Trophoblast cell (in vitro differentiated cells and primary cell): ENCODE data around the gene CCNI.
"Not testable (repeated sequence)": the region's sequence is repeated elsewhere in the genome, so short reads cannot be mapped to it uniquely, and the experiment has no call there.

ENCODE experiments used
- DNase-seq, 2 donors: peaks; one replicate each; pipeline ENCODE4 v3.0.0-alpha.2; 2016
- H2AFZ ChIP-seq: 2 replicates; pipeline ENCODE4 v1.6.1; 2013; ENCODE audit warnings: low read length, moderate library complexity, mild to moderate bottlenecking; ENCODE audit not compliant: insufficient read depth, poor library complexity
- H2AK5ac ChIP-seq: 2 replicates; pipeline ENCODE4 v1.6.1; 2013; ENCODE audit warnings: mild to moderate bottlenecking, low read length
- H2BK120ac ChIP-seq: 2 replicates; pipeline ENCODE4 v1.6.1; 2013; ENCODE audit warnings: low read length, mild to moderate bottlenecking, moderate library complexity; ENCODE audit not compliant: insufficient read depth, poor library complexity
- H2BK12ac ChIP-seq: 2 replicates; pipeline ENCODE4 v1.6.1; 2013; ENCODE audit warnings: mild to moderate bottlenecking, low read length, moderate library complexity
- H2BK5ac ChIP-seq: 2 replicates; pipeline ENCODE4 v1.6.1; 2013; ENCODE audit warnings: low read length, low read depth, moderate library complexity, mild to moderate bottlenecking; ENCODE audit not compliant: poor library complexity
- H3K14ac ChIP-seq: 2 replicates; pipeline ENCODE4 v1.6.1; 2013; ENCODE audit warnings: mild to moderate bottlenecking, low read length
- H3K18ac ChIP-seq: 2 replicates; pipeline ENCODE4 v1.6.1; 2013; ENCODE audit warnings: mild to moderate bottlenecking, low read length
- H3K23ac ChIP-seq: 2 replicates; pipeline ENCODE4 v1.6.1; 2013; ENCODE audit warnings: low read length
- H3K27ac ChIP-seq: 2 replicates; pipeline ENCODE4 v1.5.1; 2013; ENCODE audit warnings: low read depth, mild to moderate bottlenecking, inconsistent platforms, low read length, moderate library complexity
- H3K27me3 ChIP-seq: 2 replicates; pipeline ENCODE4 v1.6.1; 2013; ENCODE audit warnings: inconsistent platforms, mild to moderate bottlenecking, low read length, moderate library complexity; ENCODE audit not compliant: insufficient read depth
- H3K36me3 ChIP-seq, 2 experiments: 1 replicate in 1 of 2; 2 replicates in 1 of 2; pipeline ENCODE4 v1.6.1; 2013; ENCODE audit warnings: low read length in 2 of 2, mild to moderate bottlenecking in 2 of 2, moderate library complexity in 1 of 2; ENCODE audit not compliant: insufficient read depth in 2 of 2, control insufficient read depth in 1 of 2
- H3K4ac ChIP-seq: 2 replicates; pipeline ENCODE4 v1.6.1; 2013; ENCODE audit warnings: low read depth, mild to moderate bottlenecking, low read length, moderate library complexity
- H3K4me1 ChIP-seq, 2 experiments: 1 replicate in 1 of 2; 2 replicates in 1 of 2; pipeline ENCODE4 v1.6.1; 2013; ENCODE audit warnings: low read length in 2 of 2, mild to moderate bottlenecking in 2 of 2, moderate library complexity in 1 of 2; ENCODE audit not compliant: insufficient read depth in 2 of 2, control insufficient read depth in 1 of 2
- H3K4me2 ChIP-seq: 2 replicates; pipeline ENCODE4 v1.6.1; 2013; ENCODE audit warnings: inconsistent platforms, mild to moderate bottlenecking, low read length, moderate library complexity
- H3K4me3 ChIP-seq: 2 replicates; pipeline ENCODE4 v1.5.1; 2013; ENCODE audit warnings: mild to moderate bottlenecking, low read depth, low read length, inconsistent platforms
- H3K79me1 ChIP-seq: one replicate; pipeline ENCODE4 v1.6.1; 2013; ENCODE audit warnings: low read length
- H3K79me2 ChIP-seq: 2 replicates; pipeline ENCODE4 v1.6.1; 2013; ENCODE audit warnings: low read length, mild to moderate bottlenecking; ENCODE audit not compliant: control insufficient read depth, insufficient read depth, poor library complexity
- H3K9ac ChIP-seq: 2 replicates; pipeline ENCODE4 v1.6.1; 2013; ENCODE audit warnings: mild to moderate bottlenecking, low read length
- H3K9me3 ChIP-seq: 2 replicates; pipeline ENCODE4 v1.6.1; 2013; ENCODE audit warnings: low read depth, mild to moderate bottlenecking, control low read depth, inconsistent platforms, low read length; ENCODE audit not compliant: insufficient read depth
- H4K12ac ChIP-seq: 2 replicates; pipeline ENCODE4 v1.6.1; 2013; ENCODE audit warnings: low read depth, mild to moderate bottlenecking, low read length, moderate library complexity
- H4K8ac ChIP-seq: 2 replicates; pipeline ENCODE4 v1.6.1; 2013; ENCODE audit warnings: low read depth, mild to moderate bottlenecking, low read length, moderate library complexity
- H4K91ac ChIP-seq: one replicate; pipeline ENCODE4 v1.6.1; 2013; ENCODE audit warnings: low read depth, mild to moderate bottlenecking, low read length, moderate library complexity
- WGBS: extraction: QIAGEN DNeasy Blood & Tissue Kit; methylation state at CpG from one replicate; pipeline ENCODE4 v1.1.7; 2013; ENCODE audit warnings: missing lambda C conversion rate; ENCODE audit not compliant: insufficient read length, insufficient coverage; ENCODE audit errors: extremely low coverage; 5-methylcytosine and 5-hydroxymethylcytosine counted together

CCNI gene

DNA sequence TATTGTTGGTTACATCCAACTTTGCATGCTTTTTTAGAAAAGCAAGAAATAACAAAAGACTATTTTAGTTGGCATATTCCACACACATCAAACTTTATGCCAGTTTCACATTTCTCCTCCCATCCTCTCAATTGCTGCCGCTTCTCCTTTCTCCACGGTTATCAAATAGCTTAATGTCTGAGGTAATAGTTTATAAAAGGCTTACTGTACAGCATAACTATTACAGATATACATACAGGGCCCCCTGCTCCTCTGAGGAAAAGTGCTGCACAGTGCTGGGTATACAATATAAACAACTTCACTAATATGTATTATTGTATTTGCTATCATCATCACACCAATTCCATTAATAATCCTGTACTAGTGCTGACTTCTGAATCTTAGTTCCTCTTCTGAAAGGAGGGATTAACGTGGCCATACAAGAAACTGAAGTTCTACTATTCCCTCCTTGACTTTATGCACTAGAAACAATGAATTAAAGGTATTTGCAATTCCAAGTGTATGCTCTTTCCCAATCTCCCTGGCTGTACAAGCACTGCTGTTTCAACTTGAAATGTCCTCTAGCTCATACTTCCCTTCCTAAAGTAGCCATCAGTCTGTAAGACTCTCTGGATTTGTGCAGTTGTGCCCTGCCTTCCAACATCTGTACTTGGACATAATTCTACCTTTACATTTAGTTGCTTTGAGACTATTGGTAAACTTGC is 2.5 kb downstream of the CCNI start:
- no peak overlapping the region for H4K12ac ChIP-seq
- no peak overlapping the region for H2AFZ ChIP-seq
- no peak overlapping the region for H4K91ac ChIP-seq
- H2BK5ac ChIP-seq, result no peak overlapping the region
- no peak overlapping the region for H3K14ac ChIP-seq
- no CpG with 5 or more reads among the region's 3 CpGs for WGBS
- H3K27me3 ChIP-seq, result no peaks in the 10 kb centered on the region
- H2BK120ac ChIP-seq, result no peak overlapping the region
- peaks cover 0 to 2% of the 10 kb centered on the region in 2 experiments for H3K4me1 ChIP-seq
- H3K79me1 ChIP-seq, result peaks cover 13% of the 10 kb centered on the region
- no peak overlapping the region for H3K9ac ChIP-seq
- H2AK5ac ChIP-seq, result no peak overlapping the region
- no peak overlapping the region for H4K8ac ChIP-seq
- H3K4me3 ChIP-seq, result no peak overlapping the region
- DNase-seq, result peak in 1 of 2 donors; percentile 45
- peaks cover 0 to 5% of the 10 kb centered on the region in 2 experiments for H3K36me3 ChIP-seq
- peak overlapping the region; percentile 97 for H3K4ac ChIP-seq
- H3K4me2 ChIP-seq, result peak overlapping the region; percentile 63
- H2BK12ac ChIP-seq, result no peak overlapping the region
- H3K18ac ChIP-seq, result no peak overlapping the region
- H3K27ac ChIP-seq, result no peak overlapping the region
- no peaks in the 10 kb centered on the region for H3K9me3 ChIP-seq
- H3K79me2 ChIP-seq, result peaks cover 17% of the 10 kb centered on the region
- no peak overlapping the region for H3K23ac ChIP-seq

DNA sequence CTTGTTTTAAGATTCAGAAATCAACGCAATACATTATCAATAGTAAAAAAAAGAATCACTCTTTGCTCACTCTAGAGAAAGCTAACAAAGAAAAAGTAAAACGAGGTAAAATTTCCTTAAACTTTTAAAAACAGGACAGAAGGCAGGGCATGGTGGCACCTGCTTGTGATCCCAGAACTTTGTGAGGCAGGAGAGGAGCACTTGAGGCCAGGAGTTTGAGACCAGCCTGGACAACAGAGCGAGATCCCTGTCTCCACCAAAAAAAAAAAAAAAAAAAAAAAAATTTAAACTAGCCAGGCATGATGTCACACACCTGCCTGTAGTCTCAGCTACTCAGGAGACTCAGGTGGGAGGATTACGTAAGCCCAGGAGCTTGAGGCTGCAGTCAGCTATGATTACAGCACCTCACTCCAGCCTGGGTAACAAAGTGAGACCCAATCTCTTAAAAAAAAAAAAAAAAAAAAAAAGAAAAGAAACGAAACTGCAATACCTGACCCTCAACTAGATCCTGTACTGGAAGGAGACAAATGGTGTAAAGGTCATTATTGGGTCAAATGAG is 3.5 kb downstream of the CCNI start:
- Histone ChIP-seq H3K9me3 (no peaks in the 10 kb centered on the region), H3K4me2 (no peak overlapping the region), H4K12ac (no peak overlapping the region), H3K27me3 (no peaks in the 10 kb centered on the region), H3K9ac (no peak overlapping the region), H2AK5ac (no peak overlapping the region), H4K8ac (no peak overlapping the region), H3K14ac (no peak overlapping the region), H3K79me1 (peaks cover 13% of the 10 kb centered on the region), H2AFZ (no peak overlapping the region), H3K4me3 (no peak overlapping the region), H3K23ac (no peak overlapping the region), H2BK12ac (no peak overlapping the region), H3K79me2 (peaks cover 20% of the 10 kb centered on the region), H3K4me1 (peaks cover 0 to 3% of the 10 kb centered on the region in 2 experiments), H3K4ac (peak overlapping the region; percentile 99), H3K18ac (no peak overlapping the region), H3K27ac (no peak overlapping the region), H2BK120ac (no peak overlapping the region), H3K36me3 (peaks cover 1 to 5% of the 10 kb centered on the region in 2 experiments), H4K91ac (no peak overlapping the region), H2BK5ac (no peak overlapping the region)
- peak; percentile 87 to 91 for DNase-seq
- no CpG with 5 or more reads among the region's 5 CpGs for WGBS

DNA sequence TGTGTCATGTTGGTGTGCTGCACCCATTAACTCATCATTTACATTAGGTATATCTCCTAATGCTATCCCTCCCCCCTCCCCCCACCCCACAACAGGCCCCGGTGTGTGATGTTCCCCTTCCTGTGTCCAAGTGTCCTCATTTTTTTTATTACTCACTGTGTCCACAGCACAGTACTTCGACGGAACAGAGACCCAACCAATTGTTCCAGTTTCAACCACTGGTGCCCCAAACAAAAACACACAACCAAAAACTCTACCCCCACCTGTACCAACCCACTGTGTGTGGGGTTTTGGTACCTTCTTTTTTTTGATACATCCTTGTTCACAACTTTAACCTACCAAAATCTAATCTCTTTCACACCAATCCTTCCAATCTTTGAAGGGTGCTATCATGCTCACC is 6.3 kb downstream of the CCNI start:
- not testable (repeated sequence) for H3K9ac ChIP-seq, H3K79me2 ChIP-seq, H3K9me3 ChIP-seq, H3K14ac ChIP-seq, H2AFZ ChIP-seq, H2BK12ac ChIP-seq, H3K4me2 ChIP-seq, H3K23ac ChIP-seq, H3K27ac ChIP-seq, H2BK120ac ChIP-seq, H4K12ac ChIP-seq, H3K27me3 ChIP-seq, H4K91ac ChIP-seq, H3K4me1 ChIP-seq, H2BK5ac ChIP-seq, H4K8ac ChIP-seq, H3K79me1 ChIP-seq, H3K18ac ChIP-seq, DNase-seq, H2AK5ac ChIP-seq, H3K4me3 ChIP-seq
- no CpG with 5 or more reads among the region's 3 CpGs for WGBS
- H3K36me3 ChIP-seq, result peaks cover 7 to 13% of the 10 kb centered on the region in 2 experiments
- H3K4ac ChIP-seq, result peak overlapping the region; percentile 3

DNA sequence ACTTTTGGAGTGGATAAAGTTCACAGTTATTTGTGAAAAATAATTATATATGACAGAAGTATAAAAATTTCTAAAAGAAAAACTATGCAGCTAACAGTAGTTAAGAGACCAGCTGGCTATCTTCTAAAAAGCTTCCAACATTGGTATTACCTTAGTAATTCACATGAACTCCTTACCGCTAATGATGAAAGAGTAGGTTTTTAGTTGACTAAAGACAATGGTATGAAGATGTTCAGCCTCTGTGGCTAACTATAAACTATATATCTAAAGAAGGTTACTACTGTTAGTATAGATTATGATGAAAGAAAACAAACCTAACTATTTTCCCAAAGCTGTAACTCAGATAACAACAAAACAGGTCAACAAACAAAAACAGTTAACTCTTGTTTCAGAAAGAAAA is 10.4 kb downstream of the CCNI start:
- Histone ChIP-seq H3K79me2 (peaks cover 6% of the 10 kb centered on the region), H3K4me3 (no peak overlapping the region), H3K9ac (no peak overlapping the region), H4K8ac (no peak overlapping the region), H2BK12ac (no peak overlapping the region), H3K4me1 (peaks cover 0 to 1% of the 10 kb centered on the region in 2 experiments), H3K79me1 (no peaks in the 10 kb centered on the region), H4K91ac (no peak overlapping the region), H3K27me3 (no peaks in the 10 kb centered on the region), H3K18ac (no peak overlapping the region), H3K9me3 (no peaks in the 10 kb centered on the region), H2AK5ac (no peak overlapping the region), H3K14ac (no peak overlapping the region), H2BK5ac (no peak overlapping the region), H3K4me2 (no peak overlapping the region), H2AFZ (no peak overlapping the region), H3K4ac (no peak overlapping the region), H2BK120ac (no peak overlapping the region), H4K12ac (no peak overlapping the region), H3K27ac (no peak overlapping the region), H3K23ac (no peak overlapping the region), H3K36me3 (peaks cover 22 to 25% of the 10 kb centered on the region in 2 experiments)
- peak; percentile 17 to 75 for DNase-seq
- no CpG with 5 or more reads among the region's 1 CpG for WGBS
